IgD-negative memory B cell (primary cell): ENCODE measurements around the gene ZNF423. TPM values are rescaled to one million over a fixed set of nuclear protein-coding genes. Genes with fewer than 3 reads are reported as not detected.

ENCODE experiments used
- H3K27ac Mint-ChIP-seq, 3 donors: one replicate each; pipeline ENCODE4 v1.8.0; 2020 to 2022; ENCODE audit warnings: mild to moderate bottlenecking in 3 of 3, mixed read lengths in 3 of 3, moderate library complexity in 1 of 3
- H3K27me3 Mint-ChIP-seq: one replicate; pipeline ENCODE4 v1.8.0; 2021; ENCODE audit warnings: mixed read lengths
- H3K36me3 Mint-ChIP-seq: one replicate; pipeline ENCODE4 v1.8.0; 2020; ENCODE audit warnings: mild to moderate bottlenecking, mixed read lengths
- H3K4me1 Mint-ChIP-seq, 3 donors: one replicate each; pipeline ENCODE4 v1.8.0; 2020 to 2022; ENCODE audit warnings: mixed read lengths in 3 of 3, mild to moderate bottlenecking in 1 of 3
- H3K4me3 Mint-ChIP-seq, 4 donors: one replicate each; pipeline ENCODE4 v1.8.0; 2020 to 2022; ENCODE audit warnings: mild to moderate bottlenecking in 4 of 4, mixed read lengths in 4 of 4, moderate library complexity in 3 of 4
- H3K9me3 Mint-ChIP-seq, 3 donors: one replicate each; pipeline ENCODE4 v1.8.0; 2020 to 2021; ENCODE audit warnings: mixed read lengths in 3 of 3, mild to moderate bottlenecking in 1 of 3
- polyA plus RNA-seq: library from polyadenylated mRNA; unstranded; fragments of 300-500 nt; fragmentation: Illumina TruSeq; gene quantifications from one replicate; pipeline ENCODE4 v1.2.3, GENCODE V29; 2021

Gene ZNF423
- polyA plus RNA-seq, result not detected

DNA sequence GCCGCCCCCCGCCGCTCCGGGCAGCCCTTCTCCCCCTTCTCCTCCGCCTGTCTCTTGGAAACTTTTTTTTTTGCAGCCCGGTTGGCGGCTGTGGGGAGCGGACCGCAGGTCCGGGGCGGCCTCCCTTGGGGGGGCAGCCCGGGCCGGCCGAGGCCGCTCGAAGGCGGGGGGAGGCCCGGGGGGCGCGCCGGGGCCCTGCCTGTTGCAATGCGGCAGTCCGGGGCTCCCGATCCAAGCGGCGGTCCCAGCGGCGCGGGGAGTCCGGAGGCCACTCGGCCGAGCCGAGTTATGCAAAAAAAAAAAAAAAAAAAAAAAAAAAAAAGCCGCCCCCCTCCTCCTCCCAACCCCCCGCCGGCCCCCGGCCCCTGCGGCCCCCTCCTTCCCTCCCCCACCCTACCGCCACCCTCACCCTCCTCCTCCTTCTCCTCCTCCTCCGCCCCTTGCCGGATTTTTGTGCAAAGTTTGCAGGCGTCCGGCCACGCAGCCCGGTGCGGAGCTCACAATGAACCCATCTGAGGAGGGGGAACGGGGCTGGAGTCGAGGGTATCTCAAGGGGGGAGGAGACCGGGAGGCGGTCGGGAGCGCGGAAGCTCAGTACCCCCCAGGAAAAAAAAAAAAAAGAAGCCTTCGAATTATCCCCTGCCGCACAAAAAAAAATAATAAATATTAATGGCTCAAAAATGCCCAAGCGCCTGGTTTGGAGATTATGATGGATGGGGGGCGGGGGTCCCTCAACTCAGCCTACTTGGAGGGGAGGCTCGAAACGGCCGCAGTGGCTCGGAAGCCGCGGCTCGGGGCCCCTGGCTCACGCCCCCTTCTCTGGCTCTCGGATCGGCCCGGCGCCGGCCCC lies at the start of gene ZNF423:
Gene ZNF423, minus strand, starts transcription at position 291 of the 850 bp plus-strand sequence. CDS start 338 bp downstream, outside the sequence.
- H3K4me3 Mint-ChIP-seq, result peak within 1 kb of the TSS in 3 of 4 donors; percentile 64 to 80 (median 78)
- H3K4me1 Mint-ChIP-seq, result peaks cover 5 to 7% (median 7%) of the 10 kb centered on the region in 3 donors
- H3K27me3 Mint-ChIP-seq, result peaks cover 32% of the 10 kb centered on the region
- H3K27ac Mint-ChIP-seq, result no peak within 1 kb of the TSS
- no peaks in the 10 kb centered on the region for H3K36me3 Mint-ChIP-seq
- no peaks in the 10 kb centered on the region for H3K9me3 Mint-ChIP-seq

DNA sequence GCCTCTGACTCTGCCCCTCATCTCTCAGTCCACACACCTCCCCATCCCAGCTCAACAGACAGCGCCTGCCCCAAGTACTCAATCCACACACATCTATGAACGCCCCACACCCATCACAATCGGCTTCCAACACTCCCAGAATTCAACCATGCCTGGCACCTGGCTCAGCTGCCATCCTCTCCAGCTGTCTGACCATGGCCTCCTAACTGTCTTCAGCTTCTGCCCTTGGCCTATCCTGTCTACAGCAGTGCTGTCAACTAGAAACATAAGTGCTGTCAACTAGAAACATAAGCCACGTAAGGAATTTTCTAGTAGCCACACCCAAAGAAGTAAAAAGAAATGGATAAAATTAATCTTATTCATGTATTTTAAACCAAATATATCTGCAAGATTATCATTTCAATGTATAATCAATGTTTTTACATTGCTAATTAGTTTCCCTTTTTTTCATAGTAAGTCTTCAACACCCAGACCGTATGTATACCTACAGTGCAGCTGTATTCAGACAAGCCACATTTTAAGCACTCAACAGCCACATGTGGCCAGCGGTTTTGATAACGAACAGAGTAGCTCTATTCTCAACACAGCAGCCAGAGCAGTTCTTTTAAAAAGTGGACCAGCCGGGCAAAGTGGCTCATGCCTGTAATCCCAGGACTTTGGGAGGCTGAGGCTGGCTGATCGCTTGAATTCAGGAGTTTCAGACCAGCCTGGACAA lies 48.6 kb upstream of the ZNF423 start:
- no peak overlapping the region for H3K27ac Mint-ChIP-seq
- H3K9me3 Mint-ChIP-seq, result no peaks in the 10 kb centered on the region
- H3K36me3 Mint-ChIP-seq, result no peaks in the 10 kb centered on the region
- H3K4me1 Mint-ChIP-seq, result no peaks in the 10 kb centered on the region
- no peaks in the 10 kb centered on the region for H3K27me3 Mint-ChIP-seq
- no peak overlapping the region for H3K4me3 Mint-ChIP-seq

DNA sequence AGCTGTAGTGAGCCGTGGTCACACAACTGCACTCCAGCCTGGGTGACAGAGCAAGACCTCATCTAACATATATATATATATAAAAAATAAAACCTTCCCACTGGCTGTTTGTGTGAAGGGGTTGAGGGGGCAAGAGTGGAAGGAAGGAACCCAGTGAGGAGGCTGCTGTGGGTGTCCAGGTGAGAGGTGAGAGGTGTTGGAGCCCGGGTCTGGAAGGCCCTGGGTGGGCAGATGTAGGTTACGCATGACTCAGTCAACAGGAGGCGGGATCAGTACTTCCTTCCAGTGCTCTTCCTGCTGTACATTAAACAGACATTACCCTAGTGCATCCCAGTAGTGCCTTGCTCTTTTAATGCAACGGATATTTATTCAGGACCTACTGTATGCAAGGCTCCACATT lies 47.0 kb upstream of the ZNF423 start:
- Mint-ChIP-seq H3K4me1 (no peaks in the 10 kb centered on the region), H3K36me3 (no peaks in the 10 kb centered on the region), H3K4me3 (no peak overlapping the region), H3K9me3 (no peaks in the 10 kb centered on the region), H3K27me3 (no peaks in the 10 kb centered on the region), H3K27ac (no peak overlapping the region)

DNA sequence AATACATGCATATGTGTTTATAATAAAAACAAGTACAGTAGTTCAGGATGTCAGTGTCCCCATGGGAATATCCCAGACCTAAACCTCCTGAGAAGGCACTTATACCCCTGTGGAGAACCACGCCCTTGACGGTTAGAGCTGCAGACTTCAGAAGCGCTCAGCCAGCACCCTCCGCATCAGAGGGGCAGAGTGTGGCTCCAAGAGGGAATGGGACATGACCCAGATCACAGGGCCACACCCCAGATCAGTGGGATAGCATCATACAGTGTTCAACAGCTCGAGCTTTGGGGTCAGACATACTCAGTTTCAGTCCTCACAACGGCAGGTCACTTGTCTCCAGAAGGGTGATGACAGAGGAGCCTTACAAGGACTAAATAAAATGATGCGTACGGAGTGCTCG lies 45.8 kb upstream of the ZNF423 start:
- no peaks in the 10 kb centered on the region for H3K9me3 Mint-ChIP-seq
- no peaks in the 10 kb centered on the region for H3K4me1 Mint-ChIP-seq
- H3K36me3 Mint-ChIP-seq, result peaks cover 2% of the 10 kb centered on the region
- H3K4me3 Mint-ChIP-seq, result no peak overlapping the region
- no peak overlapping the region for H3K27ac Mint-ChIP-seq
- H3K27me3 Mint-ChIP-seq, result no peaks in the 10 kb centered on the region

DNA sequence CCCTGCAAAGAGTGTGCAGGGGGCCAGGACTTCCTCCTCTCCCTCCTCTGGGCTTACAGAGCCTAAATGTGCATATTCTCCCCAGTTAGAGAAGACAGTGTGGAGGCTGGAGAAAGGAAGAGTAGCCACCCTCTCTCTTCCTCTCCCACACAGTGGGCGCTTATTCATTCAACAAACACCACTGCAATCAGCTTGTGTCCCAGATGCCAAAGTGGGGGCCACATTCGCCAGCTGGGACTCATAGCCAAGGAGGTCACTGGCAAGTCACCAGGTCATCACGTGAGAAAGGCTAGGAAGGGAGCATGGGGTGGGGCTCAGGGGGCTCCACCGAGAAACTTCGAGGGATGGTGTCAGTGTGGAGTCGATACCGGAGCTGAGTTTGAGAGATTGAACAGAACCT lies 45.0 kb upstream of the ZNF423 start:
- Mint-ChIP-seq H3K36me3 (peaks cover 2% of the 10 kb centered on the region), H3K27me3 (no peaks in the 10 kb centered on the region), H3K9me3 (no peaks in the 10 kb centered on the region), H3K4me3 (no peak overlapping the region), H3K27ac (no peak overlapping the region), H3K4me1 (no peaks in the 10 kb centered on the region)

DNA sequence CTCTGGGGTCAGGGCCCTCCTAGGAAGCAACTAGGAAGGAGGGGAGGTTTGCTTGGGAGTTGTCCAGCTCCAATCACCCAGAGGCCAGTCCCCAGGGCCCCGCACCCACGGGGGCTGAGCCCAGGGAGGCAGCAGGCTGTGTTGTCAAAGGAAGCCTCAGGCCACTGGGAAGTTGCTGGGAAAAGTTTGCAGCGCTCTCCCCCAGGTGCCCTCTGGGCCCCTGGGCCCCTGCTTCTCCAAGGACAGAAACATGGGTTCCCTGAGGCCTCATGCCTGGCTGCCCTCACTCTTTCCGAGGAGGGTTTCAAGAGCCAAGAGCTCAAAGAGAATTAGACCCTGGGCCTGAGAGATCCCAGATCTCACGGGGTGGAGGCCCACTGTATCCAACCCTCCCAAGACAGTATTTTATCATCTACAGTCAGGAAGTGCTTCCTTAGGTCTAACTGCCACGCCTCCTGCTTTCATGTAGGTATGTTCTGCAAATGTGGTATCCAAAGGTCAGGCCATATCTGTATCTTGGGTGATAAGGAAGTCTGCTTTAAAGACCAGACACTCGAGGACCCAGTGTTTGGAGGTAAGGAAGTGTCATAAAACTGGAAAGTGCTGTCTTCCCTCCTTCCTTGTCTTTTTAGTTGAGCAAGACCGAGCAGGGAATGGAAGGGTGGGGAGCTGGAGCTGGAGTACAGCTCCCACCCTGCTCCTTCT lies 44.2 kb upstream of the ZNF423 start:
- H3K9me3 Mint-ChIP-seq, result no peaks in the 10 kb centered on the region
- H3K4me3 Mint-ChIP-seq, result no peak overlapping the region
- H3K27me3 Mint-ChIP-seq, result no peaks in the 10 kb centered on the region
- peaks cover 2% of the 10 kb centered on the region for H3K36me3 Mint-ChIP-seq
- H3K4me1 Mint-ChIP-seq, result no peaks in the 10 kb centered on the region
- H3K27ac Mint-ChIP-seq, result no peak overlapping the region

DNA sequence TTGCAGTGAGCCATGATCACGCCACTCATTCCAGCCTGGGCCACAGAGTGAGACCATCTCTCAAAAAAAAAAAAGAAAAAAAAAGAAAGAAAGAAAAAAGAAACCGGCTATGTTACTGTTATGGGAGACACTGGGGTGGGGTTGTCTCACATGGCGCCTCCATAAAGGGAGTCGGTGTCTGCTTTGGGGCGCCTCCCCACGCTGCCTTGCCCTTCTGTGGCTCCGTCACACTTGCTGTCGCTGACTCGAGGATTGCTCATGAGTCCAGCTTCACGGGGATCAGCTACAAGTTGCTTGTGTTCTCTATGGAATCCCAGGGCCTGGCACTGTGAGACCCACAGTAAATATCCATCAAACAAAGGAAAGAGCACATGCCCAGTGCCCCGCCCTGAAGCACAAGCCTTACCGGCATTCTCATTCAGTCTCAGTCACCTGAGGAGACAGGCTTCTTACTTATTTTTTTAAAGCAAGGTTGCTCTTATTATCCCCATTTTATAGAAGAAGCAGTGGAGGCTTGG lies 40.6 kb upstream of the ZNF423 start:
- H3K27me3 Mint-ChIP-seq, result peaks cover 2% of the 10 kb centered on the region
- H3K4me3 Mint-ChIP-seq, result no peak overlapping the region
- peaks cover 2% of the 10 kb centered on the region for H3K36me3 Mint-ChIP-seq
- H3K27ac Mint-ChIP-seq, result no peak overlapping the region
- H3K4me1 Mint-ChIP-seq, result no peaks in the 10 kb centered on the region
- H3K9me3 Mint-ChIP-seq, result no peaks in the 10 kb centered on the region

DNA sequence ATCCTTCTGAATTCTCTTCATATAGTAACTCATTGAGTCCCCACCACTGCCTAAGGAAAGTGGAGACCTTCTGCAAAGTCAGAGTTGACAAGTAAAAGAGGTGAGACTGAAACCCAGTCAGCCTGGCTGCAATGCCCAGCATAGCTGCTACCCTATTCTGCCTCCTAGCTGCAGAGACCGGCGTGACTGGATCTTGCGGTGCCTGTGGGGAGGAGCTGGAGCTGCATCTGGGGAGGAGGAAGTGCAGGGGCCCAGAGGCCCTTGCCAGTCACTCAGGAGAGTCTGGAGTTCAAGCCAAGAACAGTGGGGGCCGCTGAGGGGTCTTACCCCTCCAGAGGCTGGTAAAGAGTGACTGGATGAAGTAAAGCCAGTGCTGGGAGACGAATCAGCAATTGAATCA lies 35.0 kb upstream of the ZNF423 start:
- no peaks in the 10 kb centered on the region for H3K36me3 Mint-ChIP-seq
- no peak overlapping the region for H3K27ac Mint-ChIP-seq
- H3K4me3 Mint-ChIP-seq, result no peak overlapping the region
- no peaks in the 10 kb centered on the region for H3K4me1 Mint-ChIP-seq
- peaks cover 0 to 7% (median 5%) of the 10 kb centered on the region in 3 donors for H3K9me3 Mint-ChIP-seq
- peaks cover 7% of the 10 kb centered on the region for H3K27me3 Mint-ChIP-seq

DNA sequence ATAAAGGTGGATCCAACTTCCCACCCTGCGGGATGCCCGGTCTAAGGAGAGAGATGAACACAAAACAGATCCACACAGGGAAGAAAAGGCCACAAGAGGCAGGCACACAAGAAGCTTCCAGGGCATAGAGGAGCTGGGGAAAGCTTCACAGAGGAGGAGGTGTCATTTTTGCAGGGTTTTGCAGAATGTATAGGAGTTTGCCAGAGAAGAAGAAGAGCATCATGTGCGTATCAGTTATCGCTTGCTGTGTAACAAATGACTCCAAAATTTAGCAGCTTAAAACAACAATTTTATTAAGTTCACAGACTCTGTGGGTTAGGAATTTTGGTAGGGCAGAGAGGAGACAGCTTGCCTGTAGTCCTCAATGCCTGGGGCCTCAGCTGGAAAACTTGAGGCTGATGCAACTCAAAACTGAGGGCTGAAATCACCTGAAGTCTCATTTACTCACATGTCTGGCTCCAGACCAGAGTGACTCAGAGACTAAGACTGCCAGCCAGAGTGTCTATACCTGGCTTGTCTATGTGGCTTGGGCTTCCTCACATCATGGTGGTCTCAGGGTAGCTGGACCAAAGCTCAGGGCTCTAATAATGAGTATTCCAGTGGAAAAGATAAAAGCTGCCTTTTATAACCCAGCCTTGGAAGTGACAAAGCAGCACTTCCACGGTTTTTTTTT lies 33.9 kb upstream of the ZNF423 start:
- H3K4me3 Mint-ChIP-seq, result no peak overlapping the region
- H3K27ac Mint-ChIP-seq, result peak overlapping the region in 1 of 3 donors; percentile 50
- H3K27me3 Mint-ChIP-seq, result peaks cover 7% of the 10 kb centered on the region
- no peaks in the 10 kb centered on the region for H3K36me3 Mint-ChIP-seq
- H3K4me1 Mint-ChIP-seq, result no peaks in the 10 kb centered on the region
- peaks cover 0 to 7% (median 5%) of the 10 kb centered on the region in 3 donors for H3K9me3 Mint-ChIP-seq

DNA sequence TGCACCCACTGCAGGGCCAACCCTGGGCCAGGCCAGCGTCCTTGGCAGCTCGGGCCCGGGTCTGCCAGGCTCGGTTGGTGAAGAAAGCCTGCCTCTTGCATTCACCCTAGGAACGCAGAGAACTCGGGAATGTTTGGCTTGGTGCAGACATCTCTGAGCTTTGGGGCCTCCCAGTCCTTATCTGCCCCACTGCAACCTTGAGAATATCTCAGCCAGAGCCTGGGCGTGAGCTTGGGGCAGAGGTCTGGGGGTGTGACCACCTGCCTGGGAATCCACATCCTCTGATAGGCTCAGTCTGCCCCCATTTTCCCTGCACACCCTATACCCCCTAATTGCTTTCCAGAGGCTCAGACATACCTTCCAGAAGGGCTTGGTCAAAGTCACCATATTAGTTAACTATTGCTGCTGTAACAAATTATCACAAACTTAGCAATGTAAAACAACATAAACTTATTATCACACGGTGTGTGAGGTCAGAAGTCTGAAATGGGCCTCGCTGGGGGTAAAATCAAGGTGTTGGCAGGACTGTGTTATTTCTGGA lies 30.7 kb upstream of the ZNF423 start:
- Mint-ChIP-seq H3K4me3 (no peak overlapping the region), H3K36me3 (no peaks in the 10 kb centered on the region), H3K4me1 (no peaks in the 10 kb centered on the region), H3K9me3 (peaks cover 0 to 7% (median 5%) of the 10 kb centered on the region in 3 donors), H3K27me3 (peaks cover 10% of the 10 kb centered on the region), H3K27ac (no peak overlapping the region)

DNA sequence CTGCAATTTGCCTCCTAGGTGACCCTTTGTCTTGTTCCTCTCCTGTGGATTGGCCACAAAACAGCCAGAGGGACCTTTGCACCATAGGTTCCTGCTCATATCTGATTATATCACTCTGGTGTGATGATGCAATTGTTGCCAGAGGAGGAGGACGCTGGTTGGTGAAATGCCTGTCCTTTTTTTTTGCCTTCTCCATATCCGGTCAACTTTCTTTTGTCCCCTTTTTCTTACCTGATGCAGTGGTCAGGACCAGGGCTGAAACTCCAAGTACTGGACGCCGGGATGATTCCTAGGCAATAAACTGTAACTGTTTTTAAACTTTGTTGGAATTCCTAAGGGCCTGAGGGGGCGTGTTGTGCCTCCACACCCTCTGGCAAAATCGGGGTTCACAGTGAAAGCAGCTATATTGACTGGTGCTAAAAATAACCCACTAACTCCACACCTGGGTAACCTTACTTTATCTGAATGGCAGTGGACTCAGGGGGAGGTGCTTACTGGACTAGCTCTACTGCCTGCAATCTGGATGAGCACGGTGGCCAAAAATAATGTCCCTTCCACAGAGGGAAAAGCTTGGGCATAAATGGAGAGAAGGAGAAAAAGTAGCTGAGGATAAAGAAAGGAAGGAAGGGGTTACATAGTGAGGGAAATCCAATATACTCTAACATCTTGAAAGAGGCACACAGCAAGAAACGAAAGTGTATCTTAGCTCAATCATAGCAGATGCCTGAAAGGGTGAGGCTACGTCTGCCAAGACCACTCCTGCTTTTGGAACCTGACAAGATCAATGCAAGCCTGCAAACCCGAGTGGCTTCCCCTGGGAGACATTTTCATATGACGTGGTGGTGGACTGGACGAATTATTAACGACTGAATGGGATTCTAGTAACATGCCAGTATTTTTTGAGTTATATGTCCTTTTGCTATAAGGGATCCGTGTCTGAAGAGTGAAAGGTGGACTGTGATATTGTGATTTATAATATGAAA lies 28.4 kb upstream of the ZNF423 start:
- Mint-ChIP-seq H3K27me3 (peaks cover 17% of the 10 kb centered on the region), H3K27ac (no peak overlapping the region)

DNA sequence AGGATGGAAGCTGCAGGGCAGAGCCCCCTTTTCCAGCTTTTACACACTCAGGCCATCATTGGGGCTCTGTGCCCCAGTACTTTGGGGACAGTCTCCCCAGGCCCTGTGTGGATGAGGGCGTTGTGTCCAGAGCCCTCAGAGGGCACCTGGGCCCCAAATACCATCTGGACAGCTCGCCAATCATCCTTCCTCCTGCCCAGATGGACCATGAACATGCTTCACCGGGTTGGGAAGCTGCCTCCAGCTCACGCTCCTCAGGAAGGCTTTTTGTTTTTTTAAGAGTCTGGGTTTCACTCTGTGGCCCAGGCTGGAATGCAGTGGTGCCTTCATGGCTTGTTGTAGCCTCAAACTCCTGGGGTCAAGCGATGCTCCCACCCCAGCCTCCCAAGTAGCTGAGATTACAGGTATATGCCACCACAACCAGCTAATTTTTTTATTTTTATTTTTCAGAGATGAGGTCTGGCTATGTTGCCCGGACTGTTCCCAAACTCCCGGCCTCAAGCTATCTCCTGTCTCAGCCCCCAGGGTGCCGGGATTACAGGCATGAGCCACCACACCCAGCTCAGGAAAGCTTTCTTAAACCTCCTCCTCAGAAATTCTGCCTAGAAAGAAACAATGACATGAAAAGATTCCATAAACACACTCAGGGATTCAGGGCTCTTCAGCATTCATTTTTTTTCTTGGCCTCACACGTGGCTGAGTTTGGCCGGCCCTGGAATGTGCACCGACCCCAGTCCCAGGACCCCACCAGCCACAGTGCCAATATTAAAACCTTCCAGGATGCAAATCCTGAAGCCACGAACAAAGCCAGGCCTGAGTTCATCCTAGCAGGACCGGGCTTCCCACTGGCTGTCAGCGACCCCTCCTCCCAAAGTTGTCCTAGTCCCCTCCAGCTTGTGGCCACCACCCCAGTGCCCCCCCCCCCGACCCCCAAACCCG lies 27.4 kb upstream of the ZNF423 start:
- Mint-ChIP-seq H3K27me3 (peaks cover 19% of the 10 kb centered on the region), H3K4me3 (peak overlapping the region in 1 of 4 donors; percentile 8), H3K4me1 (no peaks in the 10 kb centered on the region), H3K9me3 (no peaks in the 10 kb centered on the region), H3K36me3 (peaks cover 4% of the 10 kb centered on the region), H3K27ac (no peak overlapping the region)

More for the DNA sequence above, 28.4 kb upstream of the ZNF423 start:
- Mint-ChIP-seq H3K4me3 (no peak overlapping the region), H3K4me1 (no peaks in the 10 kb centered on the region), H3K36me3 (peaks cover 2% of the 10 kb centered on the region), H3K9me3 (no peaks in the 10 kb centered on the region)

DNA sequence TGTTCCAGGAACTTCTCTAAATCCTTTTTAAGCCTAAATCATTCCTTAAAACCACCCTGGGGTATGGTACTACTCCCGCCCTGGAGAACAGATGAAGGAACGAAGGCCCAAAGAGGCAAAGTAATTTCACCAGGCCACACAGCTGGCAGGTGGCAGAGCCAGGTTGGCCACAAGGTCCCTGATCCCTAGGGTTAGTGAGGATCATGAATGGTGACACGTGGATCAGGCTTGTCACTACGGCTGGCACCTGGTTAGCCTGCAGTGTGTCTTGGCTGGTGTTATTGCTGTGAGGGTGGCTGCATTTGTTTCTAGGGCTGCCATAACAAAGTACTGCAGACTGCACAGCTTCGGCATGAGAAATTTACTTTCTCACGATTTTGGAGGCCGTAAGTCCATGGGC lies 26.0 kb upstream of the ZNF423 start:
- Mint-ChIP-seq H3K9me3 (peaks cover 0 to 2% (median 0%) of the 10 kb centered on the region in 3 donors), H3K4me1 (no peaks in the 10 kb centered on the region), H3K27ac (no peak overlapping the region), H3K27me3 (peaks cover 26% of the 10 kb centered on the region), H3K4me3 (no peak overlapping the region), H3K36me3 (peaks cover 4% of the 10 kb centered on the region)
